Neural progenitor cell (in vitro differentiated cells): ENCODE measurements around the gene KIF19.

ENCODE experiments used
- EZH2 ChIP-seq: fragments of 200-600 bp; sonication (generic); IDR thresholded peaks from 2 replicates; pipeline ENCODE4 v1.6.1; 2017; ENCODE audit warnings: antibody characterized with exemption, mild to moderate bottlenecking, moderate library complexity
- EZH2phosphoT487 ChIP-seq: fragments of 200-600 bp; sonication (generic); IDR thresholded peaks from 2 replicates; pipeline ENCODE4 v1.6.1; 2017; ENCODE audit warnings: antibody characterized with exemption
- TF ChIP-seq, protein P1 (sequence below): fragments of 200-600 bp; sonication (generic); IDR thresholded peaks from 2 replicates; pipeline ENCODE4 v1.5.1; 2017; ENCODE audit warnings: antibody characterized with exemption, mild to moderate bottlenecking

DNA sequence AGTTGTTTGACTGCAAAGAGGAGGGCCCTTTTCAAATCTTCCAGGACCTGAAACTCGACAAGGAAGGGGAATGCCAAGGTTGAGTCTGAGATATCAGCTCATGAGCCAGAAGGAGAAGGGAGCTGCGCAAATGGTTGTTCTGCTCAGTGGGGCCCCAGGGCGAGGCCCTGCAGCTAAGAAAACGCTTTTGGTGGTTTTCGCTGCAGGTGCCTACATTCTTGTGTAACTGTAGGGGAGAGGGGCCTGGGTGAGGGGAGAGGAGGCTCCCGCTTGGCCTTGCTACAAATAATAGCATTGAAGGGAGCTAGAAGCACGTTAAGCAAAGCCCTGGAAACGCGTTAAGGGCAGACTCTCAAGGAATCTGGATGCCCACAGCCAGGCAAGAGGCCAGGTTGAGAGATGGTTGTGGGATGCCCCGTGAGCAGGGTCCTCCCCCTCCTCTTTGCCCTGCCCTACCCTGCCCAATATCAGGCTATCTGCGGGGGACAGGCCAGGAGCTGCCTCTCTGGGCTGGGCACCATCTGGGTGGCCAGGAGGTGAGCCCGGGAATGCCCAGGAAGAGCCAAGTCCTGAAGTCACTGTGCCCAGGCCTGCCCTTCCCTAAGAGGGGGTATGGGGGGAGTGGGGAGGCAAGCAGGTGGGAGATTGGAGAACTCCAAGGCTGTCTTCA is 63.2 kb downstream of the KIF19 start:
- TF ChIP-seq, protein P1, sequence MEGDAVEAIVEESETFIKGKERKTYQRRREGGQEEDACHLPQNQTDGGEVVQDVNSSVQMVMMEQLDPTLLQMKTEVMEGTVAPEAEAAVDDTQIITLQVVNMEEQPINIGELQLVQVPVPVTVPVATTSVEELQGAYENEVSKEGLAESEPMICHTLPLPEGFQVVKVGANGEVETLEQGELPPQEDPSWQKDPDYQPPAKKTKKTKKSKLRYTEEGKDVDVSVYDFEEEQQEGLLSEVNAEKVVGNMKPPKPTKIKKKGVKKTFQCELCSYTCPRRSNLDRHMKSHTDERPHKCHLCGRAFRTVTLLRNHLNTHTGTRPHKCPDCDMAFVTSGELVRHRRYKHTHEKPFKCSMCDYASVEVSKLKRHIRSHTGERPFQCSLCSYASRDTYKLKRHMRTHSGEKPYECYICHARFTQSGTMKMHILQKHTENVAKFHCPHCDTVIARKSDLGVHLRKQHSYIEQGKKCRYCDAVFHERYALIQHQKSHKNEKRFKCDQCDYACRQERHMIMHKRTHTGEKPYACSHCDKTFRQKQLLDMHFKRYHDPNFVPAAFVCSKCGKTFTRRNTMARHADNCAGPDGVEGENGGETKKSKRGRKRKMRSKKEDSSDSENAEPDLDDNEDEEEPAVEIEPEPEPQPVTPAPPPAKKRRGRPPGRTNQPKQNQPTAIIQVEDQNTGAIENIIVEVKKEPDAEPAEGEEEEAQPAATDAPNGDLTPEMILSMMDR = no peak
- no peak for TF ChIP-seq EZH2
- no peak for TF ChIP-seq EZH2phosphoT487
